Fibroblast of mammary gland (primary cell): ENCODE results near the gene UBR4.
"Not testable (repeated sequence)": the region's sequence is repeated elsewhere in the genome, so short reads cannot be mapped to it uniquely, and the experiment has no call there.

Experiments
- DNase-seq: peaks from one replicate; pipeline ENCODE4 v3.0.0-alpha.2; 2010; ENCODE audit warnings: low read depth
- H3K4me3 ChIP-seq: 2 replicates; pipeline ENCODE4 v1.5.1; 2011; ENCODE audit warnings: low read depth, mild to moderate bottlenecking, low read length, moderate library complexity; ENCODE audit not compliant: control insufficient read depth
- CTCF ChIP-seq: conservative IDR thresholded peaks from 2 replicates; pipeline ENCODE4 v1.5.1; 2011; ENCODE audit warnings: low read depth, low read length, inconsistent platforms; ENCODE audit not compliant: control insufficient read depth, insufficient read depth

Gene UBR4

GRCh38 chr1:19189270-19189669, 20.8 kb downstream of the UBR4 start:
- no peak for TF ChIP-seq CTCF
- H3K4me3 ChIP-seq: no peak overlapping the region
- no peak for DNase-seq

GRCh38 chr1:19187852-19188251, 22.2 kb downstream of the UBR4 start:
- TF ChIP-seq CTCF: no peak
- H3K4me3 ChIP-seq: no peak overlapping the region
- DNase-seq: no peak

- no peak for DNase-seq
- H3K4me3 ChIP-seq: no peak overlapping the region
- no peak for TF ChIP-seq CTCF
Observed at GRCh38 chr1:19186001-19186400, 24.1 kb downstream of the UBR4 start.

- no peak for DNase-seq
- no peak for TF ChIP-seq CTCF
- H3K4me3 ChIP-seq: no peak overlapping the region
Observed at GRCh38 chr1:19182223-19182622, 27.8 kb downstream of the UBR4 start.

GRCh38 chr1:19180265-19180657, 29.8 kb downstream of the UBR4 start:
- DNase-seq, H3K4me3 ChIP-seq: not testable (repeated sequence)

- TF ChIP-seq CTCF: peak; percentile 28
- no peak overlapping the region for H3K4me3 ChIP-seq
- peak; percentile 29 for DNase-seq
Observed at GRCh38 chr1:19179597-19180264, 30.3 kb downstream of the UBR4 start.

GRCh38 chr1:19178734-19179398, 31.2 kb downstream of the UBR4 start:
- no peak for TF ChIP-seq CTCF
- H3K4me3 ChIP-seq: no peak overlapping the region
- DNase-seq: no peak
